Stimulated activated CD8-positive, alpha-beta memory T cell treated with anti-CD3 and anti-CD28 coated beads, Interleukin-7, amount 100 ng/mL, for 24 hours (primary cell): ENCODE results near the gene SEZ6L.
"Not testable (repeated sequence)": the region's sequence is repeated elsewhere in the genome, so short reads cannot be mapped to it uniquely, and the experiment has no call there.

Experiments used
- DNase-seq: peaks from one replicate; pipeline ENCODE4 v3.0.0-alpha.2; 2020; ENCODE audit warnings: low read depth

SEZ6L gene

DNA sequence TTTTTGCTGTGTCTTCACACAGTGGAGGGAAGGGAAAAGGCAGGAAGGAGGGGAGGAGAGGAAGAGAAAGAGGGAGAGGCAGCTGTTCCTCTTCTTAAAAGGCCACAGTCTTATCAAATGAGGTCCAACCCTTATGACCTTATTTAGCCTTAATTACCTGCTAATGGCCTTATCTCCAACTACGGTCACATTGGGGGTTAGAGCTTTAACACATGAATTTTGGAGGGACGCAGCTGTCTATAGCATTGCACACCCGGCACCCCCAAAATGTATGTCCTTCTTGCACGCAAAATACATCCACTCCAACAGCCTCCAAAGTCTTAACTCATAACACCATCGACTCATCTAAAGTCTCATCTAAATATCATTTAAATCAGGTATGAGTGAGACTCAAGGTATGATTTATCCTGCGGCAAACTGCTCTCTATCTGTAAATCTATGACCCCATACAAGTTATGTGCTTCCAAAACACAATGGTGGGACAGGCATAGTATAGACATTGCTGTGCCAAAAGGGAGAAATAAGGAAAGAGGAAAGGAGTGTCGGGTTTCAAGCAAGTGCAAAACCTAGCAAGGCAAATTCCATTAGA is 214.8 kb downstream of the SEZ6L start:
- no peak for DNase-seq

- DNase-seq: no peak
Observed at GRCh38 chr22:26385164-26385563, 215.9 kb downstream of the SEZ6L start.

- DNase-seq: no peak
Observed at GRCh38 chr22:26389125-26389524, 219.9 kb downstream of the SEZ6L start.

- no peak for DNase-seq
Observed at GRCh38 chr22:26391091-26391490, 221.8 kb downstream of the SEZ6L start.

GRCh38 chr22:26391623-26392022 is 222.4 kb downstream of the SEZ6L start:
- DNase-seq: no peak

GRCh38 chr22:26393929-26394328 is 224.7 kb downstream of the SEZ6L start:
- no peak for DNase-seq

DNA sequence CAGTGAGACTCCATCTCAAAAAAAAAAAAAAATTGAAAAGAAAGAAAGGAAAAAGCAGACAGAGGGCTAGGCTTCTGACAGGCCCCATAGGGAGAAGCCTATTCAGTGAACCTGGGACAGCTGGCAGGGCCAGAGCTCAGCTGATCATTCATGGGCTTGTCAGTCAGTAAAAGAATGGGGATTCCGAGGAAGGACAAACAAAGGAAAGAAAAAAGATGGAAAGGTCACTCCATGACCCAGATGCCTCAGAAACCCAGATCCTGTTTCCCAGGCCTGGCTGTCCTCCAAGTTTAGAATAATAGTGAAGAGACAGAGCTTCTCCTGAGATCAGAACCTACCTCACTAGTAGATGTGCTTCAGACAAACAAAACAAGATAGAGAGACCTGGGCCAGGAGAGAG is 225.5 kb downstream of the SEZ6L start:
- DNase-seq: no peak

DNA sequence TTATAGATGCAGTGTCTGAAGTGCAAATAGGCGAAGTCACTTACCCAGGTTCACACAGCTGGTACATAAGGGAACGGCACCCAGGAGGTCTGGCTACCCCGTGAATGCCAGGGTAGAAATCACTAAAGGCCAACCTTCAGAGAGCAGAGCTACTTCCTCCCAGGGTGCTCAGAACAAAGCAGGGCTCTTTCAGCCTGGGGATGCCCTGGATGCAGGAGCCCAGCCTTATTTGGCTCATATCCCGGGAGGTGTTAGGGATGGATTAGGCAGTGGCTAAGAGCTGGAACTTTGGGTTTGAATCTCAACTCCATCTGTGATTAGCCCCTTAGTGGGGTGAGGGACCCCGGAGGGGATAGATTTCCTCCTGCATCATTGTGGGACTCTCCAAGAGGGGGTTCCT is 226.7 kb downstream of the SEZ6L start:
- no peak for DNase-seq

- peak; percentile 13 for DNase-seq
Observed at GRCh38 chr22:26398741-26399153, 229.5 kb downstream of the SEZ6L start.

DNA sequence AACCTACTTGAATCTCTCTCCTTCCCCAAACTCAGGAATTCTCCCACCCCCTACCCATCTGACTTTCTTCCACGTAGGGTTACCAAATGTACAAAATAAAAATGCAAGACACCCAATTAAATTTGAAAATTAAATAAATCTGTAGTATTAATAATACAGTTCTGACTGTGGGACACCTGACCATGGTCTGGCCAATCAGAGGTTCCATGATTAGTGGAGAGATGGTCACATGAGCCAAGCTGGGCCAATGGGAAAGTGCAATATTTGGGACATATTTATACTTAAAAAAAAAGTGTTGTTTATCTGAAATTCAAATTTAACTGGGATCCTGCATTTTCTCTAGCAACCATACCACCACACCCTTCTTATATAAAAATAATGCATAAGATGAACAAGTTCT is 230.0 kb downstream of the SEZ6L start:
- no peak for DNase-seq

DNA sequence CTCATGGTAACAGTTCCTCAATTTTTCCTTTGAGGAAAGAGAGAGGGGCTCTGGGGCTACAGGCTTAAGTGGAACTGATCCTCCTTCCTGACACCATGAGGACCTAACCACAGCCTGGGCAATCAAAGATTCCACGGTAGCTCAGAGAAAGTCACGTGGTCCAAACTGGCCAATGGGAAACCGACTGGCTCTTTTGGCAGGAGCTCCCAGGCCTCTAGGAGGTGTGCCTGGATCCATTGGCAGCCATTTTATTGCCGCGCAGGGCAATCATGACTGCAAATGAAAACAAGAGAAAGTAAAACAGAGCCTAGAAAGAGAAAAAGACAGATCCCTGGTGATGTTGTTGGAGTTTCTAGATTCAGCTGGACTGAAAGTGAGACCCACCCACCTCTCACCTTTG is 232.5 kb downstream of the SEZ6L start:
- DNase-seq: no peak

DNA sequence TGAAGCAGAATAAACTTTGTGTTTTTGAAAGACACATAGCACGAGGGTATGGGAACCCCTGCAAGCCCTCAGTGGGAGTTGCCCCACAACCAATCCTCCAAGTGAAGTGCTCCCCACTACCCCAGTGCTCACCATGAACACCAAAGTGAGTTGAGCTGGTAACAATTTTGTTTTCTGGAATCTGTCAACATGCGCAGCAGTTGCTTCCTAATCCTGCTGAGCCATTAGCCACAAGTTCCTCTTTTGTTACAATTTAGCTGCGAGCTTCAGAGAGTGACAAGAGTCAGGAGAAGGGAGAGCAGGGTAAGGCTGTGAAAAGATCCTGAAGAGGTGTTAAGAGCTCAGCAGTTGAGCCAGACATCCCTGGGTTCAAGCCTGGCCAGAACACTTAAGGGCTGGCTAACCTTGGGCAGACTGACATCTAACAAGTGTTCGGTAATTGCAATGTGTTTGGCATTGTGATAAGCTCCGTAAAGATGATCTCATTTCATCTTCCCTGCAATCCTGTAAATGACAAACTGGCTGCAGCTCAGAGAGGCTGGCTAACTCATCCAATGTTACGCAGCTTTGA is 235.7 kb downstream of the SEZ6L start:
- DNase-seq: no peak

GRCh38 chr22:26406118-26406517 is 236.9 kb downstream of the SEZ6L start:
- no peak for DNase-seq

DNA sequence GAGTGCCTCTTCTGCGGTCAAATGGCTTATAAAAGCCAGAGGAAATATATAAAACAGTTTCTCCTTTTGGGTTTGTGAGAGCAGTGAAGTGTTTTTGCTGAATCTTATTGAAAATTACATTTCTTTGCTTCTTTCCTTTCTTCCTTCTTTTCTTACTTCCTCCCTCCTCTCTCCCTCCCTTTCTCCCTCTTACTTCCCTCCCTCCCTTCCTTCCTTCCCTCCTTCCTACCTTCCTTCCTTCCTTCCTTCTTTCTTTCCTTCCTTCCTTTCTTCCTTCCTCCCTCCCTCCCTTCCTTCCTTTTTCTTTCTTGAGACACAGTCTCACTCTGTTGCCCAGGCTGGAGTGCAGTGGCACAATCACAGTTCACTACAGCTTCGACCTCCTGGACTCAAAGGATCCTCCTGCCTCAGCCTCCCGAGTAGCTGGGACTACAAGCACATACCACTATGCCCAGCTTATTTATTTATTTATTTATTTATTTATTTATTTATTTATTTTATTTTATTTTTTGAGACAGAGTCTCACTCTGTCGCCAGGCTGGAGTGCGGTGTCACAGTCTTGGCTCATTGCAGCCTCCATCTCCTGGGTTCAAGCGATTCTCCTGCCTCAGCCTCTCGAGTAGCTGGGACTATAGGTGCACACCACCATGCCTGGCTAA is 239.4 kb downstream of the SEZ6L start:
- DNase-seq: not testable (repeated sequence)

DNA sequence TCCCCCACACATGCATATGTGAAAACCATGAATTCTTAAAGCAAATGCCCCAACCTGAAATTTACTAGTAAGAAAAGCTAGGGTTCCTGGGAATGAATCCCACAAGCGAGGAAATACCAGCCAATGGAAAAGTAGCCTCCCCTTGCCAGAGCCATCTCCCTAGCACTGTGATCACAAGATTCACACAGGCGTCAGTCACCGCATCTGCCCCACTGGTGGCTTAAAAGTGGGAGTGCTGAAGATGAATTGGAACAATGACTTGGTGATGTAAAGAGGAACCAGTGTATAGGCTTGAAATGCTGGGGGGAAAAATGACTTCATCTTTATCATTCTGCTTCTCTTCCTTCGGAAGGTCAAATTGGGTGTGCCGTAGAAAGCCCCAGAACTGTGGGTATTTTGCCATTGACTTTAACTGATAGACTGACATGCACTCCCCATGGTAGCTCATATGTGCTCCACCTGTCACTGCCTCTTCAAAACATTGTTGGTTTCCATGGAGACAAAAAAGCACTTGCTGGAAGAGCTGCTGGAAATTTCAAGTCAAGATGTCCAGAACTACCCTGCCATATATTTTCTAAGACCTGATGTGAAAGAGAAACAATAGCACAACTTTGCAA is 240.6 kb downstream of the SEZ6L start:
- no peak for DNase-seq

DNA sequence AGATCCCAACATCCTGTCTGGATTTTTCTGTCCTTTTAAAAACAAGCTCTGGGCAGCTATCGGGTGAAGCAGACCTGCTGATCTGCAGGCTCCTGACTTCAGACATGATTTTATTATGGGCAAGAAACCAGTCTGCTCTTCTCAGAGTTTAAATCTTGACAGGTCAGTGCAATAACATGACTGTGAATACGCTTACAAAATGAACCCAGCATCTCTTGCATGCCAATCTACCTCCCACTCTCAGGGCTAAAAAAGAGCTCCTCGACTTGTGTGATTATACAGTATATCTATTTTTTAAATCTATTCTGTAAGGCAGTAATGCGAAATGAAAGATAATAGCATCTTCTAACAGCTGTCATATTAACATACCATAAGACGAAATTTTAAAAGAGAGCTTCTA is 241.1 kb downstream of the SEZ6L start:
- DNase-seq: no peak

DNA sequence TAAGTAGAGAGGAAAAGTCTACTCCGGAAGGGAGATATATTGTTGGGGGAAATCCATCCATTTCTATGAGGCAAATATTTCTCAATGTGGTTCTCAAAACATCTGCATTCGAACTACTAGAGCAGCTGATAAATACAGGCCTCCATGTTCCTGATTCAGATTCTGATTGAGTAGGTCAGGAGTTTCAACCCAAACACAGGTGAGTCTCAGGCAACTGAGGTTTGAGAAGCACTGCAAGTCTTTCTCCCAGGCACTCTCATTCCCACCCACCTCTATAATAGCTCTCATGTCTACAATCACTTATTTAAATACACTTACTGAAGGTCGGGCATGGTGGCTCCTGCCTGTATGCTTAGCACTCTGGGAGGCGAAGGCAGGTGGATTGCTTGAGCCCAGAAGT is 245.1 kb downstream of the SEZ6L start:
- DNase-seq: no peak

- no peak for DNase-seq
Observed at GRCh38 chr22:26416256-26416655, 247.0 kb downstream of the SEZ6L start.

- no peak for DNase-seq
Observed at GRCh38 chr22:26416670-26417276, 247.5 kb downstream of the SEZ6L start.

GRCh38 chr22:26417406-26417805 is 248.1 kb downstream of the SEZ6L start:
- no peak for DNase-seq

DNA sequence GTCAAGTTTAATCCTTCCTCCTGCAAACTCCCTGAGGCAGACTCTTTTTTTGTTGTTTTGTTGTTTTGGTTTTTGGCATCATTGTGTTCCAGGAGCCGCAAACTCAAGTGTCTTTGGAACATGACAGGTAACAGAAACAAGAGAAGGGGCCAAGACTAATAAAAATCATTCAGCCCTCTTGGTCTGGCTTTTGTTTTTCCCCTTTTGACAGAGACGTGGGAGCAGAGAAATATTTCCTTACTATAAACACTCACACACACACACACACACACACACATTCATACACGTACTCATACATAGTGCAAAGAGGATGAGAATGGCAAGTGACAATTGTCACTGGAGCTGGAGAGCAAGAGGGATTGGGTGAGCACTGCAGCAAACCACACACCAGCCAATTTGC is 249.4 kb downstream of the SEZ6L start:
- no peak for DNase-seq

- no peak for DNase-seq
Observed at GRCh38 chr22:26426924-26427323, 257.7 kb downstream of the SEZ6L start.
